Neural cell (in vitro differentiated cells): ENCODE results near the gene KSR2. TPM values are rescaled to one million over a fixed set of nuclear protein-coding genes. Genes with fewer than 3 reads are reported as not detected.

ENCODE experiments used
- H2AFZ ChIP-seq: fragments of 200-600, 300-800 bp; sonication (generic), shearing (Covaris generic); 2 replicates; pipeline ENCODE4 v1.6.0; 2014; ENCODE audit warnings: low read depth, mild to moderate bottlenecking, antibody characterized with exemption, low read length, moderate library complexity
- H3F3A ChIP-seq: fragments of 200-600 bp; shearing (Covaris generic); 2 replicates; pipeline ENCODE4 v1.6.1; 2016; ENCODE audit warnings: mild to moderate bottlenecking, moderate library complexity, mixed read lengths, antibody characterized with exemption, low read length; ENCODE audit not compliant: insufficient read depth, poor library complexity, severe bottlenecking
- H3K27ac ChIP-seq: fragments of 200-600, 300-800 bp; sonication (generic), shearing (Covaris generic); 2 replicates; pipeline ENCODE4 v1.5.1; 2014; ENCODE audit warnings: mild to moderate bottlenecking, low read length, moderate library complexity
- H3K27me3 ChIP-seq: fragments of 300-800, 200-600 bp; sonication (generic), shearing (Covaris generic); 2 replicates; pipeline ENCODE4 v1.6.0; 2014; ENCODE audit warnings: mild to moderate bottlenecking, low read depth, low read length, moderate library complexity; ENCODE audit not compliant: insufficient read depth
- H3K36me3 ChIP-seq: fragments of 300-800, 200-600 bp; sonication (generic), shearing (Covaris generic); 2 replicates; pipeline ENCODE4 v1.5.1; 2014; ENCODE audit warnings: mild to moderate bottlenecking, antibody characterized with exemption, low read length, moderate library complexity; ENCODE audit not compliant: insufficient read depth
- H3K4me2 ChIP-seq: fragments of 300-800, 200-600 bp; sonication (generic), shearing (Covaris generic); 2 replicates; pipeline ENCODE4 v1.6.0; 2014; ENCODE audit warnings: mild to moderate bottlenecking, low read length
- H3K4me3 ChIP-seq: fragments of 300-800, 200-600 bp; sonication (generic), shearing (Covaris generic); 2 replicates; pipeline ENCODE4 v1.5.1; 2014; ENCODE audit warnings: mild to moderate bottlenecking, low read length, moderate library complexity
- H3K79me2 ChIP-seq: fragments of 200-600 bp; shearing (Covaris generic); replicated peaks from 2 replicates; pipeline ENCODE4 v1.6.0; 2014; ENCODE audit warnings: mild to moderate bottlenecking, low read length, moderate library complexity; ENCODE audit not compliant: insufficient read depth
- H3K9ac ChIP-seq: fragments of 300-800, 200-600 bp; sonication (generic), shearing (Covaris generic); 2 replicates; pipeline ENCODE4 v1.6.1; 2016; ENCODE audit warnings: mild to moderate bottlenecking, low read length, mixed read lengths
- H3K9me2 ChIP-seq: fragments of 200-600 bp; shearing (Covaris generic); 2 replicates; pipeline ENCODE4 v1.6.1; 2016; ENCODE audit warnings: mild to moderate bottlenecking, low read length, mixed read lengths; ENCODE audit not compliant: insufficient read depth
- H3K9me3 ChIP-seq: fragments of 200-600, 300-800 bp; sonication (generic), shearing (Covaris generic); 2 replicates; pipeline ENCODE4 v1.6.1; 2016; ENCODE audit warnings: mild to moderate bottlenecking, mixed run types, low read length, moderate library complexity, mixed read lengths
- H4K20me1 ChIP-seq: fragments of 200-600 bp; shearing (Covaris generic); 2 replicates; pipeline ENCODE4 v1.6.1; 2016; ENCODE audit warnings: mild to moderate bottlenecking, mixed run types; ENCODE audit not compliant: insufficient read depth
- CTCF ChIP-seq: fragments of 450-650 bp; IDR thresholded peaks from 2 replicates; pipeline ENCODE4 v1.5.1; 2014; ENCODE audit warnings: antibody characterized with exemption, mild to moderate bottlenecking, moderate library complexity; ENCODE audit not compliant: poor library complexity, severe bottlenecking
- EP300 ChIP-seq: fragments of 450-650 bp; conservative IDR thresholded peaks from 2 replicates; pipeline ENCODE4 v1.6.1; 2014; ENCODE audit warnings: antibody characterized with exemption, mild to moderate bottlenecking, moderate library complexity; ENCODE audit not compliant: poor library complexity, severe bottlenecking
- EZH2 ChIP-seq: fragments of 200-600, 300-800 bp; shearing (Covaris generic), sonication (generic); IDR thresholded peaks from 2 replicates; pipeline ENCODE4 v1.6.1; 2014; ENCODE audit warnings: antibody characterized with exemption, low read length, borderline replicate concordance, mild to moderate bottlenecking; ENCODE audit not compliant: insufficient read depth, poor library complexity, severe bottlenecking
- MXI1 ChIP-seq: fragments of 450-650 bp; conservative IDR thresholded peaks from 2 replicates; pipeline ENCODE4 v1.6.1; 2014; ENCODE audit warnings: antibody characterized with exemption, mild to moderate bottlenecking; ENCODE audit not compliant: poor library complexity, severe bottlenecking
- POLR2AphosphoS5 ChIP-seq: IDR thresholded peaks from 2 replicates; pipeline ENCODE4 v1.6.1; 2012
- RAD21 ChIP-seq: fragments of 450-650 bp; conservative IDR thresholded peaks from 2 replicates; pipeline ENCODE4 v1.6.1; 2014; ENCODE audit warnings: antibody characterized with exemption, mild to moderate bottlenecking, moderate library complexity
- REST ChIP-seq: IDR thresholded peaks from 2 replicates; pipeline ENCODE4 v1.6.1; 2012; ENCODE audit warnings: borderline replicate concordance
- SMC3 ChIP-seq: fragments of 450-650 bp; conservative IDR thresholded peaks from 2 replicates; pipeline ENCODE4 v1.6.1; 2014; ENCODE audit warnings: antibody characterized with exemption, mild to moderate bottlenecking, moderate library complexity; ENCODE audit not compliant: poor library complexity
- TAF1 ChIP-seq: IDR thresholded peaks from 2 replicates; pipeline ENCODE4 v1.6.1; 2012; ENCODE audit warnings: low read depth
- polyA plus RNA-seq: library from polyadenylated mRNA; depleted of rRNA; stranded (reverse); fragments of >200 nt; gene quantifications from 2 replicates; pipeline ENCODE4 v1.2.3, GENCODE V29; 2014

KSR2 gene
- polyA plus RNA-seq, 1 donor from 2014 or later: 3.0 TPM

- H3K9ac ChIP-seq: no peak overlapping the region
- no peaks in the 10 kb centered on the region for H3K9me2 ChIP-seq
- no peak overlapping the region for H3K4me3 ChIP-seq
- no peaks in the 10 kb centered on the region for H3K79me2 ChIP-seq
- TF ChIP-seq POLR2AphosphoS5 (no peak), EP300 (no peak), MXI1 (no peak), RAD21 (no peak), TAF1 (no peak), EZH2 (no peak), CTCF (no peak)
- no peaks in the 10 kb centered on the region for H3F3A ChIP-seq
- H3K27ac ChIP-seq: no peak overlapping the region
- no peaks in the 10 kb centered on the region for H3K36me3 ChIP-seq
- H4K20me1 ChIP-seq: no peaks in the 10 kb centered on the region
- H3K27me3 ChIP-seq: no peaks in the 10 kb centered on the region
- H3K4me2 ChIP-seq: no peak overlapping the region
- no peak overlapping the region for H2AFZ ChIP-seq
- no peaks in the 10 kb centered on the region for H3K9me3 ChIP-seq
These were observed 322.3 kb downstream of the KSR2 start for GRCh38 chr12:117646520-117646919.

GRCh38 chr12:117645473-117645872, 323.3 kb downstream of the KSR2 start:
- TF ChIP-seq POLR2AphosphoS5 (no peak), EZH2 (no peak), MXI1 (no peak), EP300 (no peak), CTCF (no peak), TAF1 (no peak), REST (no peak), SMC3 (no peak), RAD21 (no peak)
- Histone ChIP-seq H3K27ac (no peak overlapping the region), H3K9me3 (no peaks in the 10 kb centered on the region), H3K27me3 (no peaks in the 10 kb centered on the region), H3K79me2 (no peaks in the 10 kb centered on the region), H3K9ac (no peak overlapping the region), H3F3A (no peaks in the 10 kb centered on the region), H3K4me2 (no peak overlapping the region), H4K20me1 (no peaks in the 10 kb centered on the region), H2AFZ (no peak overlapping the region), H3K4me3 (no peak overlapping the region), H3K36me3 (no peaks in the 10 kb centered on the region), H3K9me2 (no peaks in the 10 kb centered on the region)
